ENCODE data around the gene SUV39H1. TPM values are rescaled to one million over a fixed set of nuclear protein-coding genes. Genes with fewer than 3 reads are reported as not detected.
"Not testable (repeated sequence)": the region's sequence is repeated elsewhere in the genome, so short reads cannot be mapped to it uniquely, and the experiment has no call there.

The SUV39H1 gene, protein sequence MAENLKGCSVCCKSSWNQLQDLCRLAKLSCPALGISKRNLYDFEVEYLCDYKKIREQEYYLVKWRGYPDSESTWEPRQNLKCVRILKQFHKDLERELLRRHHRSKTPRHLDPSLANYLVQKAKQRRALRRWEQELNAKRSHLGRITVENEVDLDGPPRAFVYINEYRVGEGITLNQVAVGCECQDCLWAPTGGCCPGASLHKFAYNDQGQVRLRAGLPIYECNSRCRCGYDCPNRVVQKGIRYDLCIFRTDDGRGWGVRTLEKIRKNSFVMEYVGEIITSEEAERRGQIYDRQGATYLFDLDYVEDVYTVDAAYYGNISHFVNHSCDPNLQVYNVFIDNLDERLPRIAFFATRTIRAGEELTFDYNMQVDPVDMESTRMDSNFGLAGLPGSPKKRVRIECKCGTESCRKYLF
- total RNA-seq (10 to 100 TPM; 32.1 to 33.2 TPM), polyA plus RNA-seq (17.2 TPM)

- POLR2A ChIA-PET = interaction anchor here (0.9 to 3.5 kb wide), 7 partner anchors 12 to 201 kb away, joined by 3 to 16 read pairs (median 5); partner anchors contain the start of genes HDAC6, PQBP1, TIMM17B and WAS
- H3K36me3 ChIP-seq (ENCODE audit: insufficient read depth, low read length) = no peaks in the 10 kb centered on the region
- peak within 1 kb of the TSS; percentile 86 to 98 (median 96) for H3K27ac Mint-ChIP-seq
These were observed at the start of gene SUV39H1 for GRCh38 chrX:48696301-48696908. Gene SUV39H1 (plus strand): TSS chrX:48696734. CDS start chrX:48696785, 51 bp downstream.

GRCh38 chrX:48648336-48648751 lies 48.2 kb upstream of the SUV39H1 start:
- H3K4me1 ChIP-seq (ENCODE audit: insufficient read depth, low read length) = no peaks in the 10 kb centered on the region
- CTCF ChIA-PET = interaction anchor here (0.8 to 2.6 kb wide), 19 partner anchors 9 to 380 kb away, joined by 3 to 17 read pairs (median 5); partner anchors contain the start of genes HDAC6, PQBP1, TIMM17B and WAS
- no peaks in the 10 kb centered on the region for H3K27me3 ChIP-seq (ENCODE audit: insufficient read depth, low read length, poor library complexity, severe bottlenecking)
- Mint-ChIP-seq H3K27me3 (peaks cover 0 to 7% of the 10 kb centered on the region in 2 donors), H3K4me3 (no peak overlapping the region), H3K9me3 (no peaks in the 10 kb centered on the region), H3K27ac (peak overlapping the region in 1 of 8 donors; percentile 93), H3K4me1 (peaks cover 1 to 3% (median 3%) of the 10 kb centered on the region in 3 donors), H3K36me3 (no peaks in the 10 kb centered on the region)
- H3K27ac ChIP-seq (ENCODE audit: low read depth, low read length) = no peak overlapping the region
- no peak overlapping the region for H3K4me3 ChIP-seq (ENCODE audit: low read length)
- no peaks in the 10 kb centered on the region for H3K36me3 ChIP-seq (ENCODE audit: insufficient read depth, low read length)
- H3K9me3 ChIP-seq (ENCODE audit: low read length) = no peaks in the 10 kb centered on the region
- peak; percentile 3 to 49 (median 32) for DNase-seq
- POLR2A ChIA-PET = no interaction called here

More at GRCh38 chrX:48696301-48696908, at the start of gene SUV39H1:
- Histone ChIP-seq H3K9me3 (ENCODE audit: low read length) (no peaks in the 10 kb centered on the region), H3K27ac (ENCODE audit: low read depth, low read length) (peak within 1 kb of the TSS; percentile 87), H3K4me3 (ENCODE audit: low read length) (peak within 1 kb of the TSS; percentile 80), H3K4me1 (ENCODE audit: insufficient read depth, low read length) (peaks cover 16% of the 10 kb centered on the region), H3K27me3 (ENCODE audit: insufficient read depth, low read length, poor library complexity, severe bottlenecking) (no peaks in the 10 kb centered on the region)
- Mint-ChIP-seq H3K9me3 (no peaks in the 10 kb centered on the region), H3K27me3 (peaks cover 0 to 4% of the 10 kb centered on the region in 2 donors), H3K4me1 (peaks cover 24 to 43% (median 31%) of the 10 kb centered on the region in 3 donors), H3K4me3 (peak within 1 kb of the TSS; percentile 83 to 93 (median 88)), H3K36me3 (peaks cover 0 to 32% (median 3%) of the 10 kb centered on the region in 3 donors)
- DNase-seq = peak; percentile 77 to 90 (median 86)
- CTCF ChIA-PET = interaction anchor here (1.6 kb wide), 1 partner anchor 13 kb away, joined by 4 read pairs; no protein-coding TSS in a partner anchor

DNA sequence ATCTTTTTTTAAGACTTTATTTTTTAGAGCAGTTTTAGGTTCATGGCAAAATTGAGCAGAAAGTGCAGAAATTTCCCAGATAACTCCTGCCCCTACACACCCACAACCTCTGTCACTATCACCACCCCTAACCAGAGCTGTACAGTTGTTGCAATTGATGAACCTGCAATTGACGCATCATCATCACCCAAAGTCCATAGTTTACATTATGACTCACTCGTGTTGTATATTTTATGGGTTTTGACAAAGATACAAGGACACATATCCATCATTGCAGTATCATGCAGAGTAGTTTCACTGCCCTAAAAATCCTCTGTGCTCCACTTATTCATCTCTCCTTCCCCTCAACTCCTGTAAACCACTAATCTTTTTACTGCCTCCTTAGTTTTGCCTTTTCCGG lies 47.4 kb upstream of the SUV39H1 start:
- Mint-ChIP-seq H3K36me3 (no peaks in the 10 kb centered on the region), H3K4me1 (peaks cover 1 to 3% (median 3%) of the 10 kb centered on the region in 3 donors), H3K27ac (no peak overlapping the region), H3K27me3 (peaks cover 0 to 6% of the 10 kb centered on the region in 2 donors), H3K4me3 (no peak overlapping the region), H3K9me3 (no peaks in the 10 kb centered on the region)
- ChIA-PET CTCF (interaction anchor here (1.1 to 2.6 kb wide), 10 partner anchors 10 to 309 kb away, joined by 3 to 17 read pairs (median 6); partner anchors contain the start of genes HDAC6 and WAS), POLR2A (no interaction called here)
- Histone ChIP-seq H3K4me3 (ENCODE audit: low read length) (no peak overlapping the region), H3K4me1 (ENCODE audit: insufficient read depth, low read length) (no peaks in the 10 kb centered on the region), H3K9me3 (ENCODE audit: low read length) (no peaks in the 10 kb centered on the region), H3K27me3 (ENCODE audit: insufficient read depth, low read length, poor library complexity, severe bottlenecking) (no peaks in the 10 kb centered on the region), H3K27ac (ENCODE audit: low read depth, low read length) (no peak overlapping the region), H3K36me3 (ENCODE audit: insufficient read depth, low read length) (no peaks in the 10 kb centered on the region)
- DNase-seq = no peak

DNA sequence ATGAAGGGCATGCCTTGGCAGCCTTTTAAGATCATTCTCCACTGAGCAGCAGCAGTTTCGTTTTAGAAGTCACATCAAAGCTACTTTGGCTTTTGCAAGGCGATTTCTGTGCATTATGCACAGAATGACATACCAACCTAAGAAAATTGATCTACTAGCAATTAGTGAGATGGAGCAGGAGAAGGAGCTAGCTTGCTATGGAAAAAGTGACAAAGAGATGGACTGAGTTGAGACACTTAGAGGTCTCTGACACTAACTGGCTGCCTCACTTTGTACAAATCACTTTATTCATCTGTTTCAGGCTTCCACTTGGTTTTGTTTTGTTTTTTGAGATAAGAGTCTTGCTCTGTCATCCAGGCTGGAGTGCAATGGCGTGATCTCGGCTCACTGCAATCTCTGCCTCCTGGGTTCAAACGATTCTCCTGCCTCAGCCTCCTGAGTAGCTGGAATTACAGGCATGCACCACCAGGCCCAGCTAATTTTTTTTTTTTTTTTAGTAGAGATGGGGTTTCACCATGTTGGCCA lies 44.4 kb upstream of the SUV39H1 start:
- H3K36me3 ChIP-seq (ENCODE audit: insufficient read depth, low read length); H3K9me3 Mint-ChIP-seq; H3K36me3 Mint-ChIP-seq; H3K4me1 Mint-ChIP-seq; H3K9me3 ChIP-seq (ENCODE audit: low read length); H3K4me3 Mint-ChIP-seq; H3K4me3 ChIP-seq (ENCODE audit: low read length); DNase-seq; H3K27ac Mint-ChIP-seq; H3K27ac ChIP-seq (ENCODE audit: low read depth, low read length); H3K27me3 ChIP-seq (ENCODE audit: insufficient read depth, low read length, poor library complexity, severe bottlenecking); H3K27me3 Mint-ChIP-seq; CTCF ChIA-PET; H3K4me1 ChIP-seq (ENCODE audit: insufficient read depth, low read length): not testable (repeated sequence)
- POLR2A ChIA-PET = interaction anchor here (0.6 kb wide), 1 partner anchor 91 kb away, joined by 4 read pairs; no protein-coding TSS in a partner anchor

- H3K27me3 Mint-ChIP-seq; H3K27me3 ChIP-seq (ENCODE audit: insufficient read depth, low read length, poor library complexity, severe bottlenecking); H3K36me3 ChIP-seq (ENCODE audit: insufficient read depth, low read length); POLR2A ChIA-PET; H3K36me3 Mint-ChIP-seq; H3K4me1 Mint-ChIP-seq; H3K9me3 ChIP-seq (ENCODE audit: low read length); H3K4me3 Mint-ChIP-seq; H3K4me3 ChIP-seq (ENCODE audit: low read length); H3K4me1 ChIP-seq (ENCODE audit: insufficient read depth, low read length); H3K9me3 Mint-ChIP-seq; CTCF ChIA-PET; DNase-seq; H3K27ac Mint-ChIP-seq; H3K27ac ChIP-seq (ENCODE audit: low read depth, low read length): not testable (repeated sequence)
These were observed 41.8 kb upstream of the SUV39H1 start for GRCh38 chrX:48654746-48655145.

DNA sequence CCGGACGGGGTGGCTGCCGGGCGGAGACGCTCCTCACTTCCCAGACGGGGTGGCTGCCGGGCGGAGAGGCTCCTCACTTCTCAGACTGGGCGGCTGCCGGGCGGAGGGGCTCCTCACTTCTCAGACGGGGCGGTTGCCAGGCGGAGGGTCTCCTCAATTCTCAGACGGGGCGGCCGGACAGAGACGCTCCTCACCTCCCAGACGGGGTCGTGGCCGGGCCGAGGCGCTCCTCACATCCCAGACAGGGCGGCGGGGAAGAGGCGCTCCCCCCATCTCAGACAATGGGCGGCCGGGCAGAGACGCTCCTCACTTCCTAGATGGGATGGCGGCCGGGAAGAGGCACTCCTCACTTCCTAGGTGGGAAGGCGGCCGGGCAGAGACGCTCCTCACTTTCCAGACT lies 36.8 kb upstream of the SUV39H1 start:
- POLR2A ChIA-PET; H3K4me1 ChIP-seq (ENCODE audit: insufficient read depth, low read length); H3K27ac Mint-ChIP-seq; H3K36me3 ChIP-seq (ENCODE audit: insufficient read depth, low read length); H3K4me3 Mint-ChIP-seq; H3K9me3 ChIP-seq (ENCODE audit: low read length); H3K27ac ChIP-seq (ENCODE audit: low read depth, low read length); H3K27me3 ChIP-seq (ENCODE audit: insufficient read depth, low read length, poor library complexity, severe bottlenecking); H3K36me3 Mint-ChIP-seq; DNase-seq; H3K9me3 Mint-ChIP-seq; H3K27me3 Mint-ChIP-seq; CTCF ChIA-PET; H3K4me3 ChIP-seq (ENCODE audit: low read length): not testable (repeated sequence)
- H3K4me1 Mint-ChIP-seq = peaks cover 6 to 11% (median 11%) of the 10 kb centered on the region in 3 donors

DNA sequence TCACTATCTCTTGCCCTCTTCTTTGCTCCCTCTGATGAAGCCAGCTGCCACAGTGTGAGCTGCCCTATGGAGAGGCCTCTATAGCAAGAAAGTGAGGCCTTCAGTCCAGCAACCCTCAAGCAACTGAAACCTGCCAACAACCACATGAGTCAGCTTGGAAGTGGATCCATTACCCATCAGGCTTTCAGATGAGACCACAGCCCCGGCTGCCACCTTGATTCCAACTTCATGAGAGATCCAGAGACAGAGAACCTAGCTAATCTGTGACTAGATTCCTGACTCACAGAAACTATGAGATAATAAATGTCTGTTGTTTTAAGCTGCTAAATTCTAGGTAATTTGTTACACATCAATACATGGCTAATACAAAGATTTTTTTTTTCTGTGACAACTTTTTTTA lies 33.3 kb upstream of the SUV39H1 start:
- Histone ChIP-seq H3K27ac (ENCODE audit: low read depth, low read length) (no peak overlapping the region), H3K9me3 (ENCODE audit: low read length) (no peaks in the 10 kb centered on the region), H3K36me3 (ENCODE audit: insufficient read depth, low read length) (no peaks in the 10 kb centered on the region), H3K27me3 (ENCODE audit: insufficient read depth, low read length, poor library complexity, severe bottlenecking) (no peaks in the 10 kb centered on the region), H3K4me1 (ENCODE audit: insufficient read depth, low read length) (no peaks in the 10 kb centered on the region), H3K4me3 (ENCODE audit: low read length) (no peak overlapping the region)
- no peak for DNase-seq
- no peaks in the 10 kb centered on the region for H3K36me3 Mint-ChIP-seq
- H3K27me3 Mint-ChIP-seq = no peaks in the 10 kb centered on the region
- ChIA-PET CTCF (interaction anchor here (1.0 kb wide), 1 partner anchor 14 kb away, joined by 3 read pairs; no protein-coding TSS in a partner anchor), POLR2A (no interaction called here)
- H3K27ac Mint-ChIP-seq = no peak overlapping the region
- H3K4me1 Mint-ChIP-seq = peaks cover 6 to 11% (median 11%) of the 10 kb centered on the region in 3 donors
- H3K9me3 Mint-ChIP-seq = no peaks in the 10 kb centered on the region
- no peak overlapping the region for H3K4me3 Mint-ChIP-seq

DNA sequence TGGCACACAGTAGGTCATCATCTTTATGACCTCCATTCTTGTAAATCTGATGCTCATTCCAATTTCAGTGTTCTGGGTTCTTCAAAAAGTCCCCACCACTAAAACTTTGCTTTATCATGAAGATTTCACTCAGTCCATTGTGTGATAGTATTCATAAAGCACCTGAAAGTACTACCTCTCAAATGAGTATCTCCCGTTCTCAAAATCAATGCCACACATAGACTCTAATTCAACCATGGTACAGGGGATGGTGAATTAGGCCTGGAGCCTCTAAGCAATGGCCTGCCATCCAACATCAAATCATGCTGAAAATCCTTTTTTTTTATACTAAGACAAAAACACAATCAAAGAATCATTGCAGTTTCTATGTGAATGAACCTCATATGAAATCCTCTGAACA lies 32.4 kb upstream of the SUV39H1 start:
- no peak overlapping the region for H3K27ac Mint-ChIP-seq
- Histone ChIP-seq H3K9me3 (ENCODE audit: low read length) (no peaks in the 10 kb centered on the region), H3K4me3 (ENCODE audit: low read length) (no peak overlapping the region), H3K4me1 (ENCODE audit: insufficient read depth, low read length) (no peaks in the 10 kb centered on the region), H3K36me3 (ENCODE audit: insufficient read depth, low read length) (no peaks in the 10 kb centered on the region), H3K27ac (ENCODE audit: low read depth, low read length) (no peak overlapping the region), H3K27me3 (ENCODE audit: insufficient read depth, low read length, poor library complexity, severe bottlenecking) (no peaks in the 10 kb centered on the region)
- no peak overlapping the region for H3K4me3 Mint-ChIP-seq
- peaks cover 6 to 11% (median 11%) of the 10 kb centered on the region in 3 donors for H3K4me1 Mint-ChIP-seq
- H3K36me3 Mint-ChIP-seq = no peaks in the 10 kb centered on the region
- DNase-seq = no peak
- H3K9me3 Mint-ChIP-seq = no peaks in the 10 kb centered on the region
- H3K27me3 Mint-ChIP-seq = peaks cover 0 to 1% of the 10 kb centered on the region in 2 donors
- POLR2A ChIA-PET = no interaction called here
- CTCF ChIA-PET = no interaction called here
